Naive thymus-derived CD4-positive, alpha-beta T cell (primary cell): ENCODE measurements around the gene UQCRHL. TPM values are rescaled to one million over a fixed set of nuclear protein-coding genes. Genes with fewer than 3 reads are reported as not detected.

Source experiments
- ATAC-seq: fragments of 150-1000 bp; cut with Tn5 transposase; 2 replicates; pipeline ENCODE4 v1.10.0; 2021; ENCODE audit warnings: mild to moderate bottlenecking, moderate library complexity
- CTCF ChIA-PET: fragments of 350-600 bp; sonication (Branson Sonifier 250); formaldehyde crosslinking; loops from one replicate; lab custom pipeline; 2021; ENCODE audit warnings: antibody characterized with exemption; lab: Charles Lee
- POLR2A ChIA-PET: fragments of 350-600 bp; sonication (Branson Sonifier 250); formaldehyde crosslinking; loops from one replicate; lab custom pipeline; 2021; ENCODE audit warnings: antibody characterized with exemption, inconsistent platforms; lab: Charles Lee
- DNase-seq, 9 donors: peaks; one replicate each; pipeline versions ENCODE4 v3.0.0 to v3.0.0-alpha.2; 2020 to 2022; ENCODE audit warnings: mixed read lengths in 1 of 9
- H3K27ac ChIP-seq: one replicate; pipeline ENCODE4 v1.7.0; 2013; ENCODE audit warnings: mild to moderate bottlenecking, low read depth, low read length, moderate library complexity
- H3K27me3 ChIP-seq, 2 donors: one replicate each; pipeline ENCODE4 v1.7.0; 2013; ENCODE audit warnings: low read length in 2 of 2, mild to moderate bottlenecking in 2 of 2, moderate library complexity in 2 of 2; ENCODE audit not compliant: control insufficient read depth in 2 of 2, insufficient read depth in 2 of 2
- H3K36me3 ChIP-seq, 3 experiments: 1 replicate in 2 of 3; 2 replicates in 1 of 3; pipeline ENCODE4 v1.7.0; 2013; ENCODE audit warnings: low read length in 3 of 3, mild to moderate bottlenecking in 3 of 3, moderate library complexity in 1 of 3; ENCODE audit not compliant: insufficient read depth in 3 of 3, control insufficient read depth in 2 of 3
- H3K4me1 ChIP-seq, 2 donors: one replicate each; pipeline ENCODE4 v1.7.0; 2013; ENCODE audit warnings: low read length in 2 of 2, mild to moderate bottlenecking in 2 of 2, moderate library complexity in 1 of 2; ENCODE audit not compliant: control insufficient read depth in 2 of 2, insufficient read depth in 2 of 2
- H3K4me3 ChIP-seq: 2 replicates; pipeline ENCODE4 v1.7.0; 2013; ENCODE audit warnings: mild to moderate bottlenecking, low read length
- H3K9me3 ChIP-seq, 3 experiments: 1 replicate in 2 of 3; 2 replicates in 1 of 3; pipeline ENCODE4 v1.7.0; 2013; ENCODE audit warnings: low read length in 3 of 3; ENCODE audit not compliant: control insufficient read depth in 2 of 3
- H3K27ac Mint-ChIP-seq, 9 donors: one replicate each; pipeline ENCODE4 v1.8.0; 2020 to 2022; ENCODE audit warnings: mixed read lengths in 9 of 9, mild to moderate bottlenecking in 8 of 9, moderate library complexity in 5 of 9, inconsistent platforms in 2 of 9
- H3K27me3 Mint-ChIP-seq, 5 donors: one replicate each; pipeline ENCODE4 v1.8.0; 2021 to 2022; ENCODE audit warnings: mixed read lengths in 5 of 5, mild to moderate bottlenecking in 1 of 5
- H3K36me3 Mint-ChIP-seq, 5 donors: one replicate each; pipeline ENCODE4 v1.8.0; 2020 to 2022; ENCODE audit warnings: mixed read lengths in 5 of 5, mild to moderate bottlenecking in 3 of 5, inconsistent platforms in 1 of 5
- H3K4me1 Mint-ChIP-seq, 7 donors: one replicate each; pipeline ENCODE4 v1.8.0; 2020 to 2022; ENCODE audit warnings: mixed read lengths in 7 of 7, mild to moderate bottlenecking in 3 of 7, inconsistent platforms in 1 of 7
- H3K4me3 Mint-ChIP-seq, 10 donors: one replicate each; pipeline ENCODE4 v1.8.0; 2020 to 2022; ENCODE audit warnings: mild to moderate bottlenecking in 10 of 10, mixed read lengths in 10 of 10, moderate library complexity in 6 of 10, inconsistent platforms in 2 of 10
- H3K9me3 Mint-ChIP-seq, 11 donors: one replicate each; pipeline ENCODE4 v1.8.0; 2020 to 2022; ENCODE audit warnings: mixed read lengths in 11 of 11, mild to moderate bottlenecking in 4 of 11, inconsistent platforms in 1 of 11, moderate library complexity in 1 of 11
- intact Hi-C, 2 donors: fragments of 100-400 bp; cut with micrococcal nuclease; formaldehyde crosslinking; loops; one replicate each; pipeline ENCODE4 v1.15.1; 2023
- polyA plus RNA-seq, 2 donors: library from polyadenylated mRNA; unstranded; fragments of 300-500 nt; fragmentation: Illumina TruSeq; gene quantifications; one replicate each; pipeline ENCODE4 v1.2.3, GENCODE V29; 2021
- total RNA-seq, 6 experiments: library from RNA in 5 of 6; stranded (reverse) in 5 of 6; gene quantifications; 1 replicate in 5 of 6; 2 replicates in 1 of 6; pipeline ENCODE4 v1.2.3 and lab custom pipeline; 2021 to 2026

The UQCRHL gene
- total and polyA plus RNA-seq, 7 experiments from 2014 or later: 0.43 to 1.9 (median 1.1) TPM

DNA sequence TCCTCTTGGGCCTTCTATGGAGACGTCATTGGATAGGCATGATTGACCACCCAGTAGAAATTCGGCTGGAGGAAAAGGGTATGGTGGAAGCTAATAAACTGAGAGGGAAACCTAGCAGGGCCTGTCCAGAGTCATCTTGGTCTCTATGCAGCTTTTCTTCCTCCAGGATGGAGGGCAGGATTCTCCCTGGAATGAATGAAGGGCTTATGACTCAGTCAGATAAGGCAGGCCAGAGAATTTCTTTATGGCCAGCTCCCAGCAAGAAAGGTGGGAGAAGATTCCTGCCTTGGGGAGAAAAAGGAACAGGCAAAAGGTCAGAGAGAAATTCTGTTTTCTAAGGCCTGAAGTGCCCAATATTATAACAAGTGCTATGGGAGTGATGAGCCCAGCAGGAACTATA lies 31.7 kb downstream of the UQCRHL start:
- H3K27ac Mint-ChIP-seq: no peak overlapping the region
- POLR2A ChIA-PET: interaction anchor here (0.6 kb wide), 2 partner anchors 200 to 744 kb away, joined by 3 read pairs; partner anchors contain the start of gene ZBTB17

DNA sequence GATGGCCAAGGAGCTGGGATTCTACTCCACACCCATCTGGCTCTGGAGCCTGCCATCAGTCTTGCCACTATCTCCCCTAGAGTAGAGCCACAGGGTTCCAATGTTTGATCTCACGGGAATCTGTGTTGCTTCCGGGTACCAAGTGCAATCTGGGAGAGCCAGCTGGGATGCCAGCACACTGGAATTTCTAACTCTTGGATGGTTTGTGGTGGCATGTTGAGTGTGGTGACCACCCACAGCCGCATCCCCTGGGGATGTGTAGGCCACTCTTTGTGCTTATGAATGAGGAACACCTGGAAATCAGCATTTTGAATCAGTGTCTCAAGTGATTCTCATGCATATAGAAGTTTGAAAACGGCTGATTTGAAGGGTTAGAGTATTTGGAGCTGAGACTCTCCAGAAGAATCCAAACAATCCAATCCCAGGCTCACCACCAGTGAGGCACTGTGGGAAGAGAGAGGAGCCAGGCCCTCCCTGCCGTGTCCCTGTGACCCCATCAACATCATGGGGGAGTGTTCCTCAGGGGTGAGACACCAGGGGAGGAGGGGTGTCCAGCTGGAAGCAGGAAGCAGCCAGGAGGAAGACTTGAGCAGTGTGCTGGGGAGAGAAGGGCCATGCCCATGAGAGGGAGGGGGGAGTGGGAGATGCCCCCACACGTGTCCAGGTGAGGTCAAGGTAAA lies 35.5 kb downstream of the UQCRHL start:
- peaks cover 0 to 11% (median 6%) of the 10 kb centered on the region in 5 donors for H3K27me3 Mint-ChIP-seq
- Histone ChIP-seq H3K4me3 (no peak overlapping the region), H3K9me3 (no peaks in the 10 kb centered on the region), H3K27ac (no peak overlapping the region), H3K27me3 (no peaks in the 10 kb centered on the region), H3K36me3 (no peaks in the 10 kb centered on the region), H3K4me1 (no peaks in the 10 kb centered on the region)
- CTCF ChIA-PET: interaction anchor here (0.6 kb wide), 1 partner anchor 94 kb away, joined by 3 read pairs; no protein-coding TSS in a partner anchor
- POLR2A ChIA-PET: no interaction called here
- peaks cover 0 to 2% (median 0%) of the 10 kb centered on the region in 11 donors for H3K9me3 Mint-ChIP-seq
- no peak overlapping the region for H3K27ac Mint-ChIP-seq
- intact Hi-C loops: no loop called here
- H3K4me3 Mint-ChIP-seq: no peak overlapping the region
- no peaks in the 10 kb centered on the region for H3K4me1 Mint-ChIP-seq
- ATAC-seq (no peak), DNase-seq (no peak)
- no peaks in the 10 kb centered on the region for H3K36me3 Mint-ChIP-seq

More for the DNA sequence above, 31.7 kb downstream of the UQCRHL start:
- no peak overlapping the region for H3K27ac ChIP-seq
- Mint-ChIP-seq H3K36me3 (no peaks in the 10 kb centered on the region), H3K4me1 (no peaks in the 10 kb centered on the region), H3K4me3 (no peak overlapping the region), H3K27me3 (peaks cover 0 to 17% (median 9%) of the 10 kb centered on the region in 5 donors), H3K9me3 (peaks cover 0 to 2% (median 0%) of the 10 kb centered on the region in 11 donors)
- no peaks in the 10 kb centered on the region for H3K9me3 ChIP-seq
- DNase-seq: no peak
- intact Hi-C loops: no loop called here
- no peaks in the 10 kb centered on the region for H3K27me3 ChIP-seq
- no peaks in the 10 kb centered on the region for H3K36me3 ChIP-seq
- H3K4me1 ChIP-seq: no peaks in the 10 kb centered on the region
- no peak for ATAC-seq
- CTCF ChIA-PET: interaction anchor here (0.8 kb wide), 1 partner anchor 16 kb away, joined by 3 read pairs; no protein-coding TSS in a partner anchor
- no peak overlapping the region for H3K4me3 ChIP-seq

DNA sequence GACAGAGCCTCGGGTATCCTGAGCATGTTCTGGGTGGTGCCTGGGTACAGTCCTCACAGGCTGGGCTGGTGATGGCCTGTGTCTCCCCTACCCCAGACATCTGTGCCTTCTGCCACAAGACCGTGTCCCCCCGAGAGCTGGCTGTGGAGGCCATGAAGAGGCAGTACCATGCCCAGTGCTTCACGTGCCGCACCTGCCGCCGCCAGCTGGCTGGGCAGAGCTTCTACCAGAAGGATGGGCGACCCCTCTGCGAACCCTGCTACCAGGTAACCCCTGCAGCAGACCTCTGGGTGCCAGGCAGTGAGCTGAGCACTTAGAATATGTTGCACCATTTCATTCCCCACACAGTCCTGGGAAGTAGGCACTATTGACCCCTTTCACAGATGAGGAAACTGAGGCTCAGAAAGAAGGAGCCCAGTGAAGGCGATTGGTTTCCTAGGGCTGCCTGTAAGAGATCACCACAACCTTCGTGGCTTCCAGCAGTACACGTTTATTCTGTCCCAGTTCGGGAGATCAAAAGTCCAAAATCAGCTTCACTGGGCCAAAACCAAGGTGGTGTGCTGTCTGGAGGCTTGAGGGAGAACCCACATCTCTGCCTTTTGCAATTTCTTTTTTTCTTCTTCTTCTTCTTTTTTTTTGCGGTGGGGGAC lies 37.0 kb downstream of the UQCRHL start:
- ChIA-PET CTCF (no interaction called here), POLR2A (no interaction called here)
- DNase-seq (no peak), ATAC-seq (no peak)
- Histone ChIP-seq H3K9me3 (no peaks in the 10 kb centered on the region), H3K36me3 (no peaks in the 10 kb centered on the region), H3K4me1 (no peaks in the 10 kb centered on the region), H3K4me3 (no peak overlapping the region), H3K27ac (no peak overlapping the region), H3K27me3 (no peaks in the 10 kb centered on the region)
- H3K4me3 Mint-ChIP-seq: no peak overlapping the region
- H3K9me3 Mint-ChIP-seq: peaks cover 0 to 2% (median 0%) of the 10 kb centered on the region in 11 donors
- no peaks in the 10 kb centered on the region for H3K4me1 Mint-ChIP-seq
- H3K27me3 Mint-ChIP-seq: peaks cover 0 to 15% (median 10%) of the 10 kb centered on the region in 5 donors
- H3K27ac Mint-ChIP-seq: no peak overlapping the region
- no peaks in the 10 kb centered on the region for H3K36me3 Mint-ChIP-seq
- intact Hi-C loops: no loop called here

DNA sequence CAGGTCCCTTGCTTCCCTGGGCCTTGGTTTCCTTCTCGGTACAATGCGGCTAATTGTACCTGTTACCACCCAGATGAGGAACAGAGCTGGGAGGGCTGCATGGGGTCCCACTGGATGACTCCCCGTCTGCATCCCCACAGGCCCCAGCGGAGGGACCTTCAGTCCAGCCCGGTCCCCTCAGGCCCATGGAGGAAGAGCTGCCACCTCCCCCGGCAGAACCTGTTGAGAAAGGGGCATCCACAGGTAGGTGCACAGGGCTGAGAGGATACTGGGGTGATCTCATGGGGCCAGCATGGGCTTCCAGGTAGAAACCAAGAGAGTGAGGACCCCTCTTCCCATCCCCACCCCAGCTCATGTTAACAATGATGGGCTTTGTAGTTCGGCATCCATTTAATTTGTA lies 39.1 kb downstream of the UQCRHL start:
- Mint-ChIP-seq H3K27me3 (peaks cover 5 to 18% (median 14%) of the 10 kb centered on the region in 5 donors), H3K36me3 (no peaks in the 10 kb centered on the region), H3K4me3 (no peak overlapping the region), H3K9me3 (no peaks in the 10 kb centered on the region), H3K27ac (no peak overlapping the region), H3K4me1 (no peaks in the 10 kb centered on the region)
- ChIA-PET POLR2A (no interaction called here), CTCF (no interaction called here)
- no peak overlapping the region for H3K27ac ChIP-seq
- ATAC-seq (no peak), DNase-seq (no peak)
- H3K4me1 ChIP-seq: no peaks in the 10 kb centered on the region
- no peaks in the 10 kb centered on the region for H3K27me3 ChIP-seq
- intact Hi-C loops: no loop called here
- H3K36me3 ChIP-seq: no peaks in the 10 kb centered on the region
- H3K4me3 ChIP-seq: no peak overlapping the region
- no peaks in the 10 kb centered on the region for H3K9me3 ChIP-seq

DNA sequence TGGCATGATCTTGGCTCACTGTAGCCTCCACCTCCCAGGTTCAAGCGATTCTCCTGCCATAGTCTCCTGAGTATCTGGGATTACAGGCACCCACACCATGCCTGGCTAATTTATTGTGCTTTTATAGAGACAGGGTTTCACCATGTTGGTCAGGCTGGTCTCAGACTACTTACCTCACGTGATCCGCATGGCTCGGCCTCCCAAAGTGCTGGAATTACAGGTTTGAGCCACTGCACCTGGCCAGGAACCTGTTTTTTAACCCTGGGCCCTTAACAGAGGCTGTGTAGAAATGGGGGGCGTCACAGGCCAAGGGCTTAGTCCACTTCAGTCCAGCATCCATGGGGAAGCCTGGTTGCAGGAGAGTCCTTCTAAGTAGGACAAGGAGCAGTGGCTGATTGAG lies 39.5 kb downstream of the UQCRHL start:
- intact Hi-C loops: no loop called here
- Mint-ChIP-seq H3K27me3 (peaks cover 5 to 18% (median 14%) of the 10 kb centered on the region in 5 donors), H3K36me3 (no peaks in the 10 kb centered on the region), H3K27ac (no peak overlapping the region), H3K4me3 (no peak overlapping the region), H3K4me1 (no peaks in the 10 kb centered on the region), H3K9me3 (no peaks in the 10 kb centered on the region)
- Histone ChIP-seq H3K36me3 (no peaks in the 10 kb centered on the region), H3K27me3 (no peaks in the 10 kb centered on the region), H3K9me3 (no peaks in the 10 kb centered on the region), H3K4me3 (no peak overlapping the region), H3K4me1 (no peaks in the 10 kb centered on the region), H3K27ac (no peak overlapping the region)
- DNase-seq: no peak
- CTCF ChIA-PET: no interaction called here
- POLR2A ChIA-PET: no interaction called here
- no peak for ATAC-seq

DNA sequence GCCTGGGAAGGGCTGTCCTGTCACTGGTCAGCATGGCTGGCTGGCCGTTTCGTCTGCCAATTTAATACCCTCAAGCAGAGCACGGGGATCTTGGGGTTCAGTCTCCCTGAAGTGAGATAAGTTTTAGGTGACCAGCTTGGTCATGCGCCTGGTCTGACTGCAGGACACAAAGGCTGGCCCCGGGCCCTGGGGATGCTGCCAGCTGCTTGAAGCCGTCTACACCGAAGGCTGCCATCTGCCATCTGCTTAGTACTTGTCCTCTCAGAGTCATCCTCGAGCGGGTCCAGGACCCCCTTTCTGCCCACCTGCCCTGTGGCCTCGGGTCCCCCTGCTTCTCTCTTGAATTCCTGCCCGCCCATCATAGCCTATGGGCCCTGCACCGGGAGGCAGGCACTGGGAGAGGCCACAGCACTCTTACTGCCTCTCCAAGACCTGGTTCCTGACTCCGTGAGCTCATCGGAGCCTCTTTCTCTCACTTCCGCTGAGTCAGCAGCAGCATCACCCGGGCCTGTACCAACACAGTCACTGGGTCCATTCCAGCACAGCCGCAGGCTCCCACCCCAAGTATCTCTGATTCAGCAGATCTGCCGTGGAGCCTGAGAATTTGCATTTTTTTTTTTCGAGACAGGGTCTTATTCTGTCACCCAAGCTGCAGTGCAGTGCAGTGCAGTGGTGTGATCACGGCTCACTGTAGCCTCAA lies 41.8 kb downstream of the UQCRHL start:
- no peak for DNase-seq
- Histone ChIP-seq H3K4me1 (no peaks in the 10 kb centered on the region), H3K36me3 (no peaks in the 10 kb centered on the region), H3K4me3 (no peak overlapping the region), H3K9me3 (no peaks in the 10 kb centered on the region), H3K27ac (no peak overlapping the region), H3K27me3 (no peaks in the 10 kb centered on the region)
- Mint-ChIP-seq H3K9me3 (no peaks in the 10 kb centered on the region), H3K4me1 (peaks cover 0 to 4% (median 0%) of the 10 kb centered on the region in 7 donors), H3K4me3 (no peak overlapping the region), H3K27ac (no peak overlapping the region), H3K27me3 (peaks cover 12 to 28% (median 17%) of the 10 kb centered on the region in 5 donors), H3K36me3 (no peaks in the 10 kb centered on the region)
- ChIA-PET CTCF (interaction anchor here (0.6 kb wide), 2 partner anchors 105 to 478 kb away, joined by 3 to 4 read pairs; no protein-coding TSS in a partner anchor), POLR2A (no interaction called here)
- no peak for ATAC-seq
- intact Hi-C loops: no loop called here
